HG03432 (cell line): ENCODE measurements around the gene C2orf42.
"Not testable (repeated sequence)": the region's sequence is repeated elsewhere in the genome, so short reads cannot be mapped to it uniquely, and the experiment has no call there.

ENCODE experiments used
- ATAC-seq: cut with Tn5 transposase; IDR thresholded peaks from one replicate; pipeline ENCODE4 v1.9.1; 2021; ENCODE audit warnings: mild to moderate bottlenecking, moderate library complexity; ENCODE audit not compliant: unreplicated experiment

C2orf42 gene

GRCh38 chr2:70133491-70134322 is 57.1 kb downstream of the C2orf42 start:
- ATAC-seq, result peak; percentile 26

DNA sequence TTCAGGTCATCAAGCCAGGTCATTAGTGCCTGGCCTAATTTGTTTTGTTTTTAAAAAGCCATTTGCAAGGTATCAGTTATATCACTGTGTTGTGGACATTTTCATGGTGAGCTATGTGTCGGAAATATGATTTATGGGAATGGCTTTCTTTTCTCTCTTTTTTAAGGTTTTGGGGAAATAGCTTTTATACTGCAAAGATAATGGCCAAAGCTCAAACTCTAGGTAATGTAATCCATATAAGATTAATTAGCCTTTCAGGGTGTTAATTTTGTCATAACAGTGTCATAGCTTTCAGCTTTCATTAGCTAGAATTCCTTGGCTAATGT is 57.7 kb downstream of the C2orf42 start:
- ATAC-seq, result no peak

GRCh38 chr2:70132244-70133126 is 58.3 kb downstream of the C2orf42 start:
- ATAC-seq, result peak; percentile 61

DNA sequence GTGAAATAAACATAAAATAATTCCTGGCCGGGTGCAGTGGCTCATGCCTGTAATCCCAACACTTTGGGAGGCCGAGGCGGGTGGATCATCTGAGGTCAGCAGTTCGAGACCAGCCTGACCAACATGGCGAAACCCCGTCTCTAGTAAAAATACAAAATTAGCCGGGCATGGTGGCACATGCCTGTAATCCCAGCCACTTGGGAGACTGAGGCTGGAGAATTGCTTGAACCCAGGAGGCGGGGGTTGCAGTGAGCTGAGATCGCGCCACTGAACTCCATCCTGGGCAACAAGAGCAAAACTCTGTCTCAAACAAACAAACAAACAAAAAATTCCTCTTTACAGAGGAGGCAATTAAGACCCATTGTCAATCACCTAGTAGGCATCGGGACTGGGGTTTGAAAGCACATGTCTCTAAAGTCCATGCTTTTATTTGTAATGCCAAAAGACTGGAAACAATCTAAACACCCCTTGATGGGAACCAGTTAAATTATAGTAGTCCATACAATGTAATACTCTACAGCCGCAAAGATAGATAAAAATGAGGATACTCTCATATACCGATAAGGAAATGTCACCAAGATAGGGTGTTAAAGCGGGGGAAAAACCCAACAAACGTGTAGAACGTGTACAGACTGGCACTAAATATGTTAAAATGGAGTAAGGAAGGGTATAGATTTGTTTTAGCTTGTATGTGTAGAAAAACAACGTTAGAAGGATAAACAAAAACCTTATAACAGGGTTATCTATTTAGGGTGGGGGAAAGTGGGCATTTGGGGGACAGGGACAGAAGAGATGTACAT is 59.3 kb downstream of the C2orf42 start:
- ATAC-seq, result not testable (repeated sequence)

GRCh38 chr2:70128005-70128404 is 62.8 kb downstream of the C2orf42 start:
- no peak for ATAC-seq

DNA sequence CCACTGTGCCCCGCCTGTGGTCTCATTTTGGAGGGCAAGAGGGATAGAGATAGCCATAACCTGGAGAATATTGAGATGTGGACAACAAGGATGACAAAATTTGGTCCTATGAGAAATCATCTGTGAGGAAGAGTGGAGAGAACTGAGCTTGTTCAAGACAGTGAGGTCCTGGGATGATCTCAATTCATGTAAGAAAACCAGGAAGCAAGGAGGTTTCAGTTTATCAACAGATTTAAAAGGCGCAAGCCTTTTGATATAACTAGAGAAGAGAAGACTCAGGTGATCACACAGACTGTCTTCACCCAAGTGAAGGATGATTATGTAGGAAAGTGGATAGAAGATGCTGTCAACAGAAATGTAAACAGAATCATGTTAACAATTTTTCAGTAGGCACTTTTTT is 64.4 kb downstream of the C2orf42 start:
- ATAC-seq, result no peak

DNA sequence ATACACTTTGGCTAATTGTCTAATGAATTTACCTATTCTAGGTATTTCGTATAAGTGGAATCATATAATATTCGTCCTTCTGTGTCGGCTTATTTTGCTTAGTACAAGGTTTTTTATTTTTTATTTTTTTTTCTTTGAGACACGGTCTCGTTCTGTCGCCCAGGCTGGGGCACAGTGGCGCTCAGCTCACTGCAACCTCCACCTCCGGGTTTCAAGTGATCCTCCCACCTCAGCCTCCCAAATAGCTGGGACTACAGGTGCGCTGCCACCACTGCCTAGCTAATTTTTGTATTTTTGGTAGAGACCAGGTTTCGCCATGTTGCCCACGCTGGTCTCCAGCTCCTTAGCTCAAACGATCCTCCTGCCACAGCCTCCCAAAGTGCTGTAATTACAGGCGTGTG is 65.3 kb downstream of the C2orf42 start:
- no peak for ATAC-seq

DNA sequence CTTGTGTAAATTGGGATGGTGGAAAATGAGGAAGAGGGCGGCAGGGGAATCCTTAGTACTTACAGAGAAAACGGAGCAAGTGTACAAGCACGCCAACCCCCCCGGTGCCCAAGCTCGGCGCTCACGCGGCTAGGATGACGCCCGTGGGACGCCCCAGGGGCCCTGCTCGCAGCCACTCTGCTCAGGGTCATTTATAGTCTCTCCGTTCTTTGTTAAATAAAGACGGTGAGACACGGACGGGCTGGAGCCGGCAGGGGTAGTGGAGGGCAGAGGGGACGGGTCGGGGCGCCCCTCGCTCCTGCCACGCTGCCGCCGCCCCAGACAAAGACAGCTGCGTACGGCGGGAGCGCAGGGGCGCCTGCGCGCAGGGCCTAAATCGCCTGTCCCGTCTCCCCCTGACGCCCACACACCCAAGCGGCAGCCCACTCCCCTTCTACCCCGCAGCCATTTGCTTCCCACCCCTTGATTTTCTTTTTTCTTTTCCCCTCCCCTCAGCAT is 65.8 kb downstream of the C2orf42 start:
- peak; percentile 35 for ATAC-seq

GRCh38 chr2:70123829-70124116 is 67.0 kb downstream of the C2orf42 start:
- no peak for ATAC-seq

DNA sequence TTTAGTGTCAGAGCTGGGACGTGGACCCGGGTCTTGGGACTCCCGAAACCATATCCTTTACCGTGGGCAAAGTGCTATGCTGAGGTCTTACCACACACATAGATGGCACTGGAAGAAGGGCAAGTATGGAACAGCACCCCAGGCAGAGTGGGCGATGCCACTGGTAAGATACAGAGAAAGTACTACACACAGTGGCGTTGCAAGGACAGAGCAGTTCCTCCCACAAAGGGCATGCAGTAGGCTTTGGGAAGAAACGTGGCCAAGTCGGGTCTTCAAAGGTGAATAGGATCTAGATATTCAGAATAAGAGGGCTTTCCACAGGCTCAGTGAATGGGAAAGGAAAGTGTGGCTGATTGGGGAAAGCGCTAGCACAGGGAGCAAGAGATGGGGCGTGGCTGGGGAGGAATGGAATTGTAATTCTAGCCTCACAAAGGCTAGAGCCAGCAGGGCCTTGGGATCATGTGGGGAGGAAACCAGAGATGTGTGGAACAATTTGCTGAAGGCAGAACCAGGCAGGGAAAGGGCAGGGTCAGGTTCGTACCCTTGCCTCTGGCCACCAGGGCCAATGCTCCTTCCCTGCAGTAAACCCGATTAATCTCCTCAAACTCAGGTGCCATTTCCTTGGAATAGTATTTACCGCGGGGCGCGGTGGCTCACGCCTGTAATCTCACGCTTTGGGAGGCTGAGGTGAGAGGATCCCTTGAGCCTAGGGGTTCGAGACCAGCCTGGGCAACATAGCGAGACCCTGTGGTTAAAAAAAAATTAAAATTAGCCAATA is 67.6 kb downstream of the C2orf42 start:
- ATAC-seq, result no peak

GRCh38 chr2:70122470-70122869 is 68.3 kb downstream of the C2orf42 start:
- no peak for ATAC-seq

DNA sequence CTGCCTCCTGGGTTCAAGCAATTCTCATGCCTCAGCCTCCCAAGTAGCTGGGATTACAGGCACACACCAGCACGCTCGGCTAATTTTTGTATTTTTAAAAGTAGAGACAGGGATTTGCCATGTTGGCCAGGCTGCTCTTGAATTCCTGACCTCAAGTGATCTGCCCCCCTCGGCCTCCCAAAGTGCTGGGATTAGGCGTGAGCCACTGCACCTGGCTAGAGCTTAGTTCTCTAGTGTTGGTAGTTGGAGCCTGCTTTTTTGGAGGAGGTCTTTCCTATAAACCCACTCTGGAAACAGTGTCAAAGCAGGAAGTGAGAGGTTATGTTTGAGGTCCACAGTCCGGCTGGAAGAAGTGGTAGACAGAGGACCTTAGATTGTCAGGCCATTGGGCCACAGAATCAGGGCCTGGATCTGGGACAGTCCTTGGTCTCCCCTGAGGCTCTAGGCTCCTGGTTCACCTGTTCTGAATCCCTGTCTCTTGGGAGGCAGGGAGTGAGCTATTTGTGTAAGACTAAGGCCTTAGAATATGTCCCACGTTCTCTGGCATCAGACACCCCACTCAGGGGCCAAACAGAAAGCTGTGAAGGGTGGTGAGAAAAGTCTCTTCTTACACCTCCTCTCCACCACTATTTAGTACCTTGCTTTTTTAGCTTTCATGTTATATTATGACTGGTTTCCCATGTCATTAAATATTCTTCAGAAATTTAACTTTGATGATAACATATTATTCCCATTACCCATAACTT is 69.0 kb downstream of the C2orf42 start:
- ATAC-seq, result no peak

- no peak for ATAC-seq
Measured at GRCh38 chr2:70118798-70119454, 71.9 kb downstream of the C2orf42 start.

GRCh38 chr2:70116936-70117552 is 73.8 kb downstream of the C2orf42 start:
- no peak for ATAC-seq

DNA sequence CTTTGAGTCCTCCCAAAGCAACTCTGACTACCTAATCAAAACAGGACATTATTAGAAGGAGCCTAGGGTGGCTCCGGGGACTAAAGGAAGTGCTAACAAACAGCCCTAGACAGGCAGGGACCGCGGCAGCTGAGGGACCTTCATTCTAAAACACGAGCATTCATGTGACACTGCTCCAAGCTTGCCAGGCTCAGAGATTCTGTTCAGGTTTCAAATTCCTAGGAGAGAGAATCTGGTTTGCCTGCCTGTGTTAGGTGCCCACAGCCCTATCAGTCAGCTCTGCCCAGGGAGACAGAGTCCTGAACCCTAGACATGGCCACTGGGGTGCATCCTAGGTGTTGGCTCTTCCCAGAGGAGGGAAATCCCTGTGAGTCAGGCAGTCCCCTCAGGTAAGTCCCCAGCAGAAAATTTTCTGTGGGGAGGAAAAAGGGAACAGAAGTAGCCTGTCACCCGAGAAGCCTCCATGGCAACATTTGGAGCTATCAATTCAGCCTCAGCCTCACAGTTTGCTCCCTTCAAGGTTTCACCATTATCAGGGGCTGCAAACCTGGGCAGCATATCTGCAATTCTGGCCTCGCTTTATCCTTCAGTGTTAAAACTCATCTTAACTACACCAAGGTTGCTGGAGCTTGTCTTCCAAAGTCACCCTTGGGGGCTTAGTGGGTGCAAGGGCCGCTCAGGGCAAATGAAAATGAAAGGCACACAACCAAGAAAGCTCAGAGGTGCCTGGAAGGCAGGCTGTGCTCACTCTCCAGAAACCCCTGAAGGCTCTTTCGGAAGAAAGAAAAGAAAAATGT is 75.0 kb downstream of the C2orf42 start:
- peak; percentile 60 for ATAC-seq

GRCh38 chr2:70113359-70114070 is 77.3 kb downstream of the C2orf42 start:
- ATAC-seq, result no peak
